WTC11 (cell line): ENCODE data around the gene PHOX2B.

Source experiments
- CREM ChIP-seq: sonication (generic); formaldehyde crosslinking; IDR thresholded peaks from 2 replicates; pipeline ENCODE4 v1.8.1; 2022; ENCODE audit warnings: mild to moderate bottlenecking, missing genetic modification reagents, moderate library complexity
- CTCF ChIP-seq: fragments of 200-600 bp; IDR thresholded peaks from 2 replicates; pipeline ENCODE4 v1.8.0; 2022; ENCODE audit warnings: antibody characterized with exemption
- ETV6 ChIP-seq: sonication (generic); formaldehyde crosslinking; IDR thresholded peaks from 2 replicates; pipeline ENCODE4 v1.8.1; 2022; ENCODE audit warnings: mild to moderate bottlenecking, missing genetic modification reagents
- FOXJ3 ChIP-seq: sonication (generic); formaldehyde crosslinking; IDR thresholded peaks from 2 replicates; pipeline ENCODE4 v1.9.0; 2021; ENCODE audit warnings: missing genetic modification reagents, mild to moderate bottlenecking, borderline replicate concordance
- MYBL2 ChIP-seq: sonication (generic); formaldehyde crosslinking; IDR thresholded peaks from 2 replicates; pipeline ENCODE4 v1.8.1; 2023; ENCODE audit warnings: mild to moderate bottlenecking, moderate library complexity, missing genetic modification reagents
- TP53 ChIP-seq: sonication (generic); formaldehyde crosslinking; IDR thresholded peaks from 2 replicates; pipeline ENCODE4 v1.8.1; 2023; ENCODE audit warnings: mild to moderate bottlenecking, missing genetic modification reagents
- ZNF121 ChIP-seq: sonication (generic); formaldehyde crosslinking; IDR thresholded peaks from 2 replicates; pipeline ENCODE4 v1.8.0; 2023; ENCODE audit warnings: missing genetic modification reagents

- TF ChIP-seq CREM (CRISPR knock-in tag): no peak
- no peak for TF ChIP-seq CTCF
- no peak for TF ChIP-seq FOXJ3 (CRISPR knock-in tag)
- no peak for TF ChIP-seq MYBL2
- no peak for TF ChIP-seq ZNF121
- TF ChIP-seq TP53: no peak
- TF ChIP-seq ETV6: no peak
Observed at GRCh38 chr4:41758884-41759283, 10.4 kb upstream of the PHOX2B start.
